A549 (cell line): ENCODE results near the gene EPB41L5. TPM values are rescaled to one million over a fixed set of nuclear protein-coding genes. Genes with fewer than 3 reads are reported as not detected.

ENCODE experiments used
- ATAC-seq, 2 experiments: fragments of 200-7000 bp in 1 of 2; fragments of >200 bp in 1 of 2; cut with Nextera tagmentation in 1 of 2; cut with Tn5 transposase in 1 of 2; 3 replicates each; pipeline versions ENCODE4 v1.8.0 to v1.9.1; 2018 to 2020; ENCODE audit warnings: mild to moderate bottlenecking in 1 of 2, moderate library complexity in 1 of 2
- CTCF ChIA-PET: fragments of 300-600 bp; sonication (Branson Sonifier 250); formaldehyde crosslinking; extraction: SDS; loops from one replicate; lab custom pipeline; 2021; ENCODE audit warnings: antibody characterized with exemption, inconsistent platforms; lab: Yijun Ruan, JAX
- POLR2A ChIA-PET: fragments of 350-600 bp; formaldehyde crosslinking; extraction: SDS; loops from one replicate; lab custom pipeline; 2021; ENCODE audit warnings: antibody characterized with exemption, inconsistent platforms; lab: Yijun Ruan, JAX
- DNase-seq, 2 experiments: peaks; one replicate each; pipeline versions ENCODE4 v3.0.0 to v3.0.0-alpha.2; 2011 to 2016; ENCODE audit warnings: low read depth in 1 of 2, low spot score in 1 of 2
- FAIRE-seq: peaks from 2 replicates; lab custom pipeline; 2011; peaks lifted over from hg19 to GRCh38; lab: Jason Lieb, UNC
- H3K27ac ChIP-seq, 2 experiments: fragments of >200 bp; sonication (Bioruptor Twin); formaldehyde crosslinking; 3 replicates each; pipeline ENCODE4 v1.5.1; 2016 to 2017
- H3K4me1 ChIP-seq: fragments of >200 bp; sonication (Bioruptor Twin); formaldehyde crosslinking; 3 replicates; pipeline ENCODE4 v1.6.1; 2016
- H3K4me2 ChIP-seq: fragments of >200 bp; sonication (Bioruptor Twin); formaldehyde crosslinking; 3 replicates; pipeline ENCODE4 v1.6.1; 2016
- H3K4me3 ChIP-seq: fragments of >200 bp; sonication (Bioruptor Twin); formaldehyde crosslinking; 3 replicates; pipeline ENCODE4 v1.5.1; 2016
- H3K9me3 ChIP-seq: fragments of >200 bp; sonication (Bioruptor Twin); formaldehyde crosslinking; 3 replicates; pipeline ENCODE4 v1.6.1; 2016
- ATOH8 ChIP-seq: fragments of 250-450 bp; sonication (Bioruptor Pico); IDR thresholded peaks from 2 replicates; pipeline ENCODE4 v1.5.0; 2020; ENCODE audit warnings: low read depth, mild to moderate bottlenecking, moderate library complexity
- BCL3 ChIP-seq: fragments of >200 bp; sonication (Bioruptor Twin); formaldehyde crosslinking; IDR thresholded peaks from 3 replicates; pipeline ENCODE4 v1.6.1; 2016
- BHLHE40 ChIP-seq: IDR thresholded peaks from 2 replicates; pipeline ENCODE4 v1.6.1; 2012; ENCODE audit warnings: low read depth, low read length, inconsistent platforms
- CBX2 ChIP-seq: fragments of 200-600 bp; sonication (generic); IDR thresholded peaks from 2 replicates; pipeline ENCODE4 v1.6.1; 2016; ENCODE audit warnings: low read depth, mild to moderate bottlenecking, borderline replicate concordance
- CHD2 ChIP-seq: fragments of 150-350 bp; IDR thresholded peaks from 2 replicates; pipeline ENCODE4 v1.6.1; 2014; ENCODE audit warnings: low read length; ENCODE audit not compliant: partially characterized antibody
- EHF ChIP-seq: fragments of 250-450 bp; sonication (Bioruptor Pico); IDR thresholded peaks from 2 replicates; pipeline ENCODE4 v1.5.0; 2020; ENCODE audit warnings: mild to moderate bottlenecking
- ELK1 ChIP-seq: fragments of 150-350 bp; IDR thresholded peaks from 2 replicates; pipeline ENCODE4 v1.6.1; 2014; ENCODE audit warnings: low read depth, mild to moderate bottlenecking, low read length
- EP300 ChIP-seq, 2 experiments: fragments of >200 bp; sonication (Bioruptor Twin); formaldehyde crosslinking; IDR thresholded peaks; 2 replicates in 1 of 2; 3 replicates in 1 of 2; pipeline ENCODE4 v1.6.1; 2016 to 2017
- FOXS1 ChIP-seq: fragments of 250-450 bp; sonication (Bioruptor Pico); IDR thresholded peaks from 2 replicates; pipeline ENCODE4 v1.5.0; 2020; ENCODE audit warnings: mild to moderate bottlenecking, moderate library complexity
- GATA3 ChIP-seq: IDR thresholded peaks from 2 replicates; pipeline ENCODE4 v1.6.1; 2012; ENCODE audit warnings: borderline replicate concordance
- HDAC2 ChIP-seq: fragments of 200-600 bp; sonication (generic); IDR thresholded peaks from 2 replicates; pipeline ENCODE4 v1.6.1; 2016
- HES2 ChIP-seq: fragments of >200 bp; sonication (Bioruptor Twin); formaldehyde crosslinking; IDR thresholded peaks from 2 replicates; pipeline ENCODE4 v1.6.1; 2016
- HMGXB4 ChIP-seq: fragments of 250-450 bp; sonication (Bioruptor Pico); IDR thresholded peaks from 2 replicates; pipeline ENCODE4 v1.5.0; 2021; ENCODE audit warnings: mild to moderate bottlenecking, moderate library complexity, borderline replicate concordance
- HOXA7 ChIP-seq: fragments of 250-450 bp; sonication (Bioruptor Pico); IDR thresholded peaks from 2 replicates; pipeline ENCODE4 v1.5.0; 2020; ENCODE audit warnings: mild to moderate bottlenecking, moderate library complexity
- HOXB13 ChIP-seq: fragments of 250-450 bp; sonication (Bioruptor Pico); IDR thresholded peaks from 2 replicates; pipeline ENCODE4 v1.5.0; 2020; ENCODE audit warnings: low read depth, mild to moderate bottlenecking, moderate library complexity
- JUN ChIP-seq, 2 experiments: fragments of >200 bp; sonication (Bioruptor Twin); formaldehyde crosslinking; IDR thresholded peaks; 2 replicates in 1 of 2; 3 replicates in 1 of 2; pipeline ENCODE4 v1.6.1; 2016 to 2017
- KDM1A ChIP-seq: fragments of 200-600 bp; sonication (generic); IDR thresholded peaks from 2 replicates; pipeline ENCODE4 v1.6.1; 2016; ENCODE audit warnings: low read depth, mild to moderate bottlenecking
- MAFK ChIP-seq: fragments of 450-650 bp; IDR thresholded peaks from 2 replicates; pipeline ENCODE4 v1.6.1; 2014; ENCODE audit not compliant: partially characterized antibody
- MAZ ChIP-seq: fragments of 150-350 bp; IDR thresholded peaks from 2 replicates; pipeline ENCODE4 v1.6.1; 2014; ENCODE audit warnings: antibody characterized with exemption, low read depth, low read length, borderline replicate concordance
- MYC ChIP-seq: IDR thresholded peaks from 2 replicates; pipeline ENCODE4 v1.6.1; 2012; ENCODE audit warnings: mild to moderate bottlenecking, inconsistent platforms, low read length, improper control_type of control experiment, borderline replicate concordance
- NFE2L2 ChIP-seq: fragments of 150-350 bp; conservative IDR thresholded peaks from 2 replicates; pipeline ENCODE4 v1.6.1; 2014; ENCODE audit warnings: low read length
- PHF8 ChIP-seq: fragments of 200-600 bp; sonication (generic); IDR thresholded peaks from 2 replicates; pipeline ENCODE4 v1.6.1; 2016; ENCODE audit warnings: low read depth, mild to moderate bottlenecking, antibody characterized with exemption, moderate library complexity, borderline replicate concordance
- POLR2A ChIP-seq: IDR thresholded peaks from 2 replicates; pipeline ENCODE4 v1.6.1; 2012; ENCODE audit warnings: mild to moderate bottlenecking, low read length
- RAD21 ChIP-seq, 2 experiments: fragments of >200 bp in 1 of 2; sonication (Bioruptor Twin) in 1 of 2; formaldehyde crosslinking in 1 of 2; IDR thresholded peaks in 1 of 2; conservative IDR thresholded peaks in 1 of 2; 2 replicates in 1 of 2; 3 replicates in 1 of 2; pipeline ENCODE4 v1.6.1; 2012 to 2018; ENCODE audit warnings: inconsistent platforms in 1 of 2
- RARB ChIP-seq: fragments of 250-450 bp; sonication (Bioruptor Pico); IDR thresholded peaks from 2 replicates; pipeline ENCODE4 v1.8.0; 2021; ENCODE audit warnings: mild to moderate bottlenecking, moderate library complexity
- RFX5 ChIP-seq: fragments of 450-650 bp; IDR thresholded peaks from 2 replicates; pipeline ENCODE4 v1.7.1; 2014; ENCODE audit warnings: antibody characterized with exemption, mild to moderate bottlenecking, moderate library complexity
- RNF2 ChIP-seq: fragments of 200-600 bp; sonication (generic); IDR thresholded peaks from 2 replicates; pipeline ENCODE4 v1.6.1; 2016; ENCODE audit warnings: low read depth, mild to moderate bottlenecking, antibody characterized with exemption, moderate library complexity, borderline replicate concordance
- SMC3 ChIP-seq: fragments of >200 bp; sonication (Bioruptor Twin); formaldehyde crosslinking; IDR thresholded peaks from 3 replicates; pipeline ENCODE4 v1.6.1; 2018; ENCODE audit warnings: inconsistent platforms
- USF2 ChIP-seq: fragments of 450-650 bp; IDR thresholded peaks from 2 replicates; pipeline ENCODE4 v1.6.1; 2014; ENCODE audit warnings: antibody characterized with exemption
- ZNF302 ChIP-seq: fragments of 250-450 bp; sonication (Bioruptor Pico); IDR thresholded peaks from 2 replicates; pipeline ENCODE4 v1.9.0; 2021; ENCODE audit warnings: inconsistent platforms, mild to moderate bottlenecking, moderate library complexity
- WGBS: methylation state at CpG from one replicate; pipeline ENCODE4 v1.1.6; 2017; ENCODE audit errors: missing lambda C conversion rate; 5-methylcytosine and 5-hydroxymethylcytosine counted together
- polyA plus RNA-seq, 4 experiments: library from polyadenylated mRNA; depleted of rRNA in 3 of 4; stranded (reverse); fragments of >200 nt; fragmentation: RNase III in 1 of 4; extraction: RNeasy Plus Mini Kit Qiagen cat#74134 plus additional on column Dnase treatment in 1 of 4; gene quantifications; 2 replicates in 3 of 4; 3 replicates in 1 of 4; pipeline ENCODE4 v1.2.3, GENCODE V29; 2011 to 2017

The EPB41L5 gene
- polyA plus RNA-seq, 2 of the 4 experiments (the other 2 are of a cell fraction): 5.8 to 33.0 TPM

GRCh38 chr2:119982506-119982905, 30.4 kb upstream of the EPB41L5 start:
- no peak for TF ChIP-seq HES2
- TF ChIP-seq BHLHE40: no peak
- no peak for TF ChIP-seq EHF (CRISPR knock-in tag)
- no peak for TF ChIP-seq CHD2
- no peak for TF ChIP-seq ELK1
- TF ChIP-seq RFX5: no peak
- TF ChIP-seq RNF2: no peak
- no peak for TF ChIP-seq HOXA7
- no peak for TF ChIP-seq RAD21 (conservative IDR thresholded peaks at IDR 0.05 in 1 of 2, IDR thresholded peaks at IDR 0.05 in 1 of 2)
- no peak for TF ChIP-seq GATA3
- TF ChIP-seq EP300 (IDR thresholded peaks at IDR 0.05): no peak
- no peak for TF ChIP-seq KDM1A
- TF ChIP-seq POLR2A: no peak
- TF ChIP-seq FOXS1 (CRISPR knock-in tag): no peak
- TF ChIP-seq SMC3: no peak
- TF ChIP-seq PHF8: no peak
- TF ChIP-seq NFE2L2: no peak
- TF ChIP-seq MYC: no peak
- TF ChIP-seq BCL3: no peak
- TF ChIP-seq ZNF302 (CRISPR knock-in tag): no peak
- H3K4me2 ChIP-seq: no peak overlapping the region
- ChIA-PET CTCF (interaction anchor here (1.1 kb wide), 1 partner anchor 192 kb away, joined by 3 read pairs; no protein-coding TSS in a partner anchor), POLR2A (no interaction called here)
- H3K4me1 ChIP-seq: peaks cover 7% of the 10 kb centered on the region
- DNase-seq (no peak), FAIRE-seq (no peak), ATAC-seq (no peak)
- H3K4me3 ChIP-seq: no peak overlapping the region
- H3K27ac ChIP-seq: no peak overlapping the region
- WGBS: 65% methylated on average over 2 of the region's 2 CpGs
- no peaks in the 10 kb centered on the region for H3K9me3 ChIP-seq

GRCh38 chr2:119983108-119983507, 29.8 kb upstream of the EPB41L5 start:
- CTCF ChIA-PET: interaction anchor here (1.1 kb wide), 1 partner anchor 192 kb away, joined by 3 read pairs; no protein-coding TSS in a partner anchor
- Histone ChIP-seq H3K4me3 (no peak overlapping the region), H3K4me2 (no peak overlapping the region), H3K27ac (no peak overlapping the region), H3K9me3 (no peaks in the 10 kb centered on the region), H3K4me1 (peaks cover 7% of the 10 kb centered on the region)
- no peak for FAIRE-seq
- no peak for ATAC-seq
- POLR2A ChIA-PET: no interaction called here
- WGBS: 92% methylated on average over 3 of the region's 3 CpGs
- DNase-seq: no peak
- TF ChIP-seq JUN (IDR thresholded peaks at IDR 0.05): no peak
- TF ChIP-seq ELK1: no peak
- TF ChIP-seq MAZ: no peak
- no peak for TF ChIP-seq CBX2
- TF ChIP-seq ATOH8 (CRISPR knock-in tag): no peak
- TF ChIP-seq RARB (CRISPR knock-in tag): no peak
- no peak for TF ChIP-seq EP300 (IDR thresholded peaks at IDR 0.05)
- no peak for TF ChIP-seq MAFK
- TF ChIP-seq HMGXB4: no peak
- TF ChIP-seq USF2: no peak
- TF ChIP-seq HDAC2: no peak
- no peak for TF ChIP-seq GATA3
- TF ChIP-seq RNF2: no peak
- TF ChIP-seq HOXB13 (CRISPR knock-in tag): no peak
- TF ChIP-seq KDM1A: no peak
